GM19025 (cell line): ENCODE data around the gene DGKA.
"Not testable (repeated sequence)": the region's sequence is repeated elsewhere in the genome, so short reads cannot be mapped to it uniquely, and the experiment has no call there.

Experiments used
- ATAC-seq: cut with Tn5 transposase; IDR thresholded peaks from one replicate; pipeline ENCODE4 v1.9.1; 2021; ENCODE audit warnings: mild to moderate bottlenecking, low read depth, moderate library complexity; ENCODE audit not compliant: unreplicated experiment

The DGKA gene

GRCh38 chr12:55965941-55966407, 35.0 kb downstream of the DGKA start, which contains the start of gene PMEL:
Gene PMEL (minus strand): TSS chr12:55966042. CDS start chr12:55966011, 31 bp downstream.
- no peak for ATAC-seq

GRCh38 chr12:55966408-55967281, 35.7 kb downstream of the DGKA start, which contains the start of gene CDK2:
Gene CDK2 (plus strand): TSS chr12:55966830. CDS start chr12:55967009, 179 bp downstream.
- peak; percentile 97 for ATAC-seq

- ATAC-seq = no peak
These were observed 38.4 kb downstream of the DGKA start for GRCh38 chr12:55969356-55969755.

GRCh38 chr12:55970775-55971174, 39.8 kb downstream of the DGKA start:
- ATAC-seq = no peak

GRCh38 chr12:55972042-55972441, 41.1 kb downstream of the DGKA start:
- ATAC-seq = no peak

- ATAC-seq = no peak
These were observed 41.5 kb downstream of the DGKA start for GRCh38 chr12:55972456-55972855.

GRCh38 chr12:55972911-55973598, 42.1 kb downstream of the DGKA start:
- ATAC-seq = no peak

GRCh38 chr12:55973599-55974307, 42.8 kb downstream of the DGKA start, which contains the start of gene RAB5B:
Gene RAB5B (plus strand): TSS chr12:55974078. CDS start chr12:55986961, 12,883 bp downstream.
- peak; percentile 94 for ATAC-seq

GRCh38 chr12:55974308-55974730, 43.4 kb downstream of the DGKA start:
- peak; percentile 3 for ATAC-seq

- no peak for ATAC-seq
These were observed 47.4 kb downstream of the DGKA start for GRCh38 chr12:55978393-55978792.

GRCh38 chr12:55979069-55979468, 48.1 kb downstream of the DGKA start:
- no peak for ATAC-seq

- ATAC-seq = not testable (repeated sequence)
These were observed 50.9 kb downstream of the DGKA start for GRCh38 chr12:55981882-55982281.

GRCh38 chr12:55982319-55982936, 51.5 kb downstream of the DGKA start:
- no peak for ATAC-seq

- no peak for ATAC-seq
These were observed 52.4 kb downstream of the DGKA start for GRCh38 chr12:55983232-55983842.

- ATAC-seq = no peak
These were observed 53.9 kb downstream of the DGKA start for GRCh38 chr12:55984861-55985260.

- ATAC-seq = no peak
These were observed 54.4 kb downstream of the DGKA start for GRCh38 chr12:55985341-55985740.

- ATAC-seq = not testable (repeated sequence)
These were observed 55.0 kb downstream of the DGKA start for GRCh38 chr12:55985976-55986375.

GRCh38 chr12:55991110-55991509, 60.1 kb downstream of the DGKA start:
- no peak for ATAC-seq

- no peak for ATAC-seq
These were observed 62.4 kb downstream of the DGKA start for GRCh38 chr12:55993230-55993853.
